ENCODE results near the gene ZMIZ2. TPM values are rescaled to one million over a fixed set of nuclear protein-coding genes. Genes with fewer than 3 reads are reported as not detected.

The ZMIZ2 gene, protein sequence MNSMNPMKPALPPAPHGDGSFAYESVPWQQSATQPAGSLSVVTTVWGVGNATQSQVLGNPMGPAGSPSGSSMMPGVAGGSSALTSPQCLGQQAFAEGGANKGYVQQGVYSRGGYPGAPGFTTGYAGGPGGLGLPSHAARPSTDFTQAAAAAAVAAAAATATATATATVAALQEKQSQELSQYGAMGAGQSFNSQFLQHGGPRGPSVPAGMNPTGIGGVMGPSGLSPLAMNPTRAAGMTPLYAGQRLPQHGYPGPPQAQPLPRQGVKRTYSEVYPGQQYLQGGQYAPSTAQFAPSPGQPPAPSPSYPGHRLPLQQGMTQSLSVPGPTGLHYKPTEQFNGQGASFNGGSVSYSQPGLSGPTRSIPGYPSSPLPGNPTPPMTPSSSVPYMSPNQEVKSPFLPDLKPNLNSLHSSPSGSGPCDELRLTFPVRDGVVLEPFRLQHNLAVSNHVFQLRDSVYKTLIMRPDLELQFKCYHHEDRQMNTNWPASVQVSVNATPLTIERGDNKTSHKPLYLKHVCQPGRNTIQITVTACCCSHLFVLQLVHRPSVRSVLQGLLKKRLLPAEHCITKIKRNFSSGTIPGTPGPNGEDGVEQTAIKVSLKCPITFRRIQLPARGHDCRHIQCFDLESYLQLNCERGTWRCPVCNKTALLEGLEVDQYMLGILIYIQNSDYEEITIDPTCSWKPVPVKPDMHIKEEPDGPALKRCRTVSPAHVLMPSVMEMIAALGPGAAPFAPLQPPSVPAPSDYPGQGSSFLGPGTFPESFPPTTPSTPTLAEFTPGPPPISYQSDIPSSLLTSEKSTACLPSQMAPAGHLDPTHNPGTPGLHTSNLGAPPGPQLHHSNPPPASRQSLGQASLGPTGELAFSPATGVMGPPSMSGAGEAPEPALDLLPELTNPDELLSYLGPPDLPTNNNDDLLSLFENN
- 9.8 and 21.3 TPM in 2 replicates for total RNA-seq

DNA sequence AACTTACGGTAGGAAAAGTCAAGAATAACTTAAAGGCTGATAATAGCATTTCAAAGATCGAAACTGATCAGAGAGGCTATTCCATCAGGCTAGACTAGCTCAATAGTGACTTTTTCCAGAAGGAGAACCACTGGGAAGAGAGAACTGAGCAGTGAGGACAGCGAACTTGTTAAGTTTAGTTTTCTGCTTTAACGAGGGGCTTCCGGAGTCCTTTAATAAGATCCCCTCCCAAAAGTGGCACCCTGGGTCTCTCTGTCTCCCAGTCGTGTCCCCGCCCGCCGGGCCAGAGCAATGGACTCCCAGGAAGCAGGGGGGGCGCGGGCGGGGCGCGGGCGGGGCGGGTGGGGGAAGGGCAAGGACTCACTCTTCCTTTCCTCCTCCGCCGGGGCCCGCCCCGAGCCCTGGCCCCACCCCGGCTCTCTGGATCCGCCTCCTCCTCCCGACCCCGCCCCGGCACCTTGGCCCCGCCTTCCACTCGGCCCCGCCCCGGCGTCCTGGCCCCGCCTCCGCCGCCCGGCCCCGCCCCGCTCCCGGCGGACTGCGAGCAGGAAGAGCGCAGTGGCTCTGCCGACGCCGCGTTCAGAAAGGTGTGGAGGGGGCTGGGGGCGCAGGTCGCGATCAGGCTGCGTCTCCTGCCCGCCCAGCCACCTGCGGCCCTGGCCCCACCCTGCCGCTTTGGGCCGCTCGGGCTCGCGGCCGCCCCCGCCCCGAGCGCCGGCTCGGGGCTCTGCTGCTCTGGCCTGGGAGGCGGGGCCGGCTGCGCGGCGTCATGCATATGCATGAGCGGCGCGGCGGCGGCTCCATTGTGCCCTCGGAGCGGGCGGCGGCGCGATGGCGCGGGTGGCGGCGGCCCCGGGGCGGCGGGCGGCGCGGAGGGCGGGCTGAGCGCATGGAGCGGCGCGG, at the start of gene ZMIZ2:
TSS of gene ZMIZ2 (plus strand) at position 803 of the 903 bp plus-strand sequence. CDS start 7,403 bp downstream, outside the sequence.

DNA sequence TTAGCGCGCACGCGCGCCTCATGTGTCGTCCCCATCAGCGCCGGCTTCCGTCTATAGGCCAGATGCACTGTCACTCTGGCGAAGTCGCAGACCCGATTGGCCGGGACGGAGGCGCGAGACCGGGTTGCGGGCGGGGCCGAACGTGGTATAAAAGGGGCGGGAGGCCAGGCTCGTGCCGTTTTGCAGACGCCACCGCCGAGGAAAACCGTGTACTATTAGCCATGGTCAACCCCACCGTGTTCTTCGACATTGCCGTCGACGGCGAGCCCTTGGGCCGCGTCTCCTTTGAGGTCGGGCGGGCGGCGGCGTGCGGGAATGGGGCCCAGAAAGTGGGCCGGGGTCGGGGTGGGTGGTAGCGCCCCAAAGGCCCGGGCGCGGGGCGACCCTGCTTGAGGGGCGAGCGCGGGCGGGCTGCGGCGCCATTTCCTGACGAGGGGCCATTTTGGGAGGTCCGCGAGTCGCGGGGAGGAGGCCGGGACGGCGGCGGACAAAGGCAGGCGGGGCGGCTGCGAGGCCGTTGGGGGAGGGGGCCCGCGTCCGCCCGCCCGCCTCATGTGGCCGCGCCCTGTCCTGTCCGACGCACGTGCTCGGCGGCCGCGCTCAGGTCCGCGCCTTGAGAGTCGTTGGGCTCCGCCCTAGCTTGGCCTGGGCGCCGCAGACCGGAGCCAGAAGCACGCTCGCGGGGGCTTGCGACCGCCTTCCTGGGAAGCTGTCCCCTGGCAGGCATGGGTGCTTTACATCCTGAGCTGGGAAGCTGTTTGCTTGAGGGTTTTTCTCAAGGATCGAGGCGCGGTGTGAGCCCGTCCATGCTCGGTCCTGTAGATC, 48.1 kb downstream of the ZMIZ2 start, which contains the start of gene PPIA:
TSS of gene PPIA (plus strand) at position 178 of the 825 bp plus-strand sequence. CDS start at position 222, 44 bp downstream.

Other genes with a start within 250 kb of the ZMIZ2 start
- gene NPC1L1, start 207.5 kb upstream of the ZMIZ2 start, total RNA-seq, result under 0.01 TPM in 1 of 2 replicates, not detected in the other
- 39.8 and 48.2 TPM in 2 replicates for gene DDX56, start 174.9 kb upstream of the ZMIZ2 start, total RNA-seq
- 189 and 242 TPM in 2 replicates for gene TMED4, start 166.6 kb upstream of the ZMIZ2 start, total RNA-seq
- 79.6 and 136 TPM in 2 replicates for gene OGDH, start 142.2 kb upstream of the ZMIZ2 start, total RNA-seq
- 1,673 and 2,143 TPM in 2 replicates for gene PPIA, start 47.8 kb downstream of the ZMIZ2 start, total RNA-seq
- 168 and 169 TPM in 2 replicates for gene H2AZ2, start 99.2 kb downstream of the ZMIZ2 start, total RNA-seq
- 30.6 and 43.1 TPM in 2 replicates for gene PURB, start 136.7 kb downstream of the ZMIZ2 start, total RNA-seq
- under 0.01 and 0.05 TPM in 2 replicates for gene MYO1G, start 230.2 kb downstream of the ZMIZ2 start, total RNA-seq

Data from smooth muscle cell of the umbilical artery (primary cell).